Activated CD8-positive, alpha-beta memory T cell treated with anti-CD3 and anti-CD28 coated beads for 48 hours (primary cell): ENCODE measurements around the gene STT3B.
"Not testable (repeated sequence)": the region's sequence is repeated elsewhere in the genome, so short reads cannot be mapped to it uniquely, and the experiment has no call there.

ENCODE experiments used
- DNase-seq, 3 experiments: peaks; one replicate each; pipeline ENCODE4 v3.0.0-alpha.2; 2020; ENCODE audit warnings: low read depth in 2 of 3, low spot score in 2 of 3

The STT3B gene

DNA sequence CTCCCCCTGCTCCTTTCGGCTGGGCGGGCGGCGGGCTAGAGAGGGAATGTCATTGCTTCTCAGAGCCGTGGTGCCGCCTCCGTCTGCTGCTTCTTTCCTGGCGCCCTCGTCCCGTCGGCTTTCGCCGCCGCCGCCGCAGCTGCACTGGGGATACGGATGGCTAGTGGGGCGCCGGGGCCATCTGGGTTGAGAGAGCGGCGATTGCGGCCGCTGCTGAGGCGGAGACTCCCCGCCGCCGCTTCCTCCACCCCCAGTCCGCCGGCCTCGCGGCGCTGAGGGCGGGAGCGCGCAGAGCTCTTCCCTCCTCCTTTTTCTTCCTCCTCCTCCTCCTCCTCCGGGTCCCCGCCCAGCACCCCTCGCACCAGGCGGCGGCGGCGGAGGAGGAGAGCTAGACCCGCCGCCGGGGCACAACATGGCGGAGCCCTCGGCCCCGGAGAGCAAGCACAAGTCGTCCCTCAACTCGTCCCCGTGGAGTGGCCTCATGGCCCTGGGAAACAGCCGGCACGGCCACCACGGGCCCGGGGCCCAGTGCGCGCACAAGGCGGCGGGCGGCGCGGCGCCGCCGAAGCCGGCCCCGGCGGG is at the start of gene STT3B:
Gene STT3B, plus strand, starts transcription at position 339 of the 582 bp plus-strand sequence. Its CDS starts 74 bp downstream, at position 413.
- DNase-seq = peak in 1 of 3 experiments; percentile 73

DNA sequence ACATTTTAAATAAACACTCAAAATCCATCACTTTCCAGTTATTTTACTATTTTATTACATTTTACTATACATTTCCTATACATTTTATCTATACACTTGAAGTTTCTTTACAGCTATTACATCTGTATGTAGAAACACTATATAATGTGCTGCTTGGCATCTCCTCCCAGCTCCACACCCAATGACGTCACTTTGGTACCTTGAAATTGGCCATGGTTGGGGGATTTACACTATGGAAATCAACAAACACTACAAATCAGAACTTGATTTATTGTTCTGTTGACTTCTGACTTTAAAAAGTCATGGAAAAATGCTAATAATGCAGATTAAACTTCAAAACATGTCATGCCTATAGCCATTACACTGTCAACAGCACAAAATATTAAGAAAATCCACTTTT is 48.9 kb upstream of the STT3B start:
- no peak for DNase-seq

DNA sequence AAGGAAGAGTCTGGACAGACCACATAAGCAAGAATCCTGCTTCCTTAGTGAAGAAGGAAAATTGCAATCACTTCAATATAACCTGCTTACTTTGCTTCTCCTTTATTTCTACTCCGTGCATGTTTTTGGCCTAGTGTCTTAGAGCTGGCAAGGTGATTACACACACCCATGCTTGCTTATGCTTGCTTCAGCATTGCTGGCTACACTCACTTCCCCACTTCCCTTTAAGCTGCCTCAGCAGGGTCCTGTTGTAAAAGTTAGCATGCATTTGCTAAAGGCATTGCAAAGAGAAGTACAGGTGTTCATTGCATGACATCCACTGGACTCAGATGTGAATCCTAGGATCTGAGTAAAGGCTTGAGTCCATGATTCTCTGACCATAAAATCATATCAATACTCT is 47.5 kb upstream of the STT3B start:
- no peak for DNase-seq

DNA sequence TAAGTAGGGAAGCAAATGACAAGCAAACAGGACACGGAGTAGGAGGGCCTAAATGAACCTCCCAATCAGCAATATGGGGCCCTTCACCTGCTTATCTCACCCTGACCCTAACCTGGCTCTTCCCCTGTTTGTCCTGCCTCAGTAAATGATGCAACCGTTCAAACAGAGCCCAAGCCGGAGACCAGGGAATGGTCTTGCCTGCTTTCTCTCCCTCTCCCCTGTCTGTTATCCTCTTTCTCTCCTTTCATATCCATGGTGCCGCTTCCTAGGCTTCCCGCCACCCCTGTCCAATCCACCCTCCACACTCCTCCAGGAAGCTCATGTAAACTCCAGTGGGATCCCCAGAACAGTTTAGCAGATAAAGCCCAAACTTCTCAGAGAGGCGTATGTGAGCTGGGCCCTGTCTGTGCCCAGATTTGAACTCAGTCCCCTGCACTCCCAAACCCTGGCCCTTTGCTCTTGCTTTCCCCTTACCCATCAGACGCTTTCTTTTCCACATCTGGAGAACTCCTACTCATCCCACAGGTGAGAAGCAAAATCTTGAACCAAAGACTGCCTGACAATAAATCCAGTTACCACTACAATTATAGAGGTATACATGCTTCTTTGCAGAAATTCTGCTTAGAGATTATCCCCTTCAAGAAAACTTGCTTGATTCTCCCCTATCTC is 45.7 kb upstream of the STT3B start:
- no peak for DNase-seq

DNA sequence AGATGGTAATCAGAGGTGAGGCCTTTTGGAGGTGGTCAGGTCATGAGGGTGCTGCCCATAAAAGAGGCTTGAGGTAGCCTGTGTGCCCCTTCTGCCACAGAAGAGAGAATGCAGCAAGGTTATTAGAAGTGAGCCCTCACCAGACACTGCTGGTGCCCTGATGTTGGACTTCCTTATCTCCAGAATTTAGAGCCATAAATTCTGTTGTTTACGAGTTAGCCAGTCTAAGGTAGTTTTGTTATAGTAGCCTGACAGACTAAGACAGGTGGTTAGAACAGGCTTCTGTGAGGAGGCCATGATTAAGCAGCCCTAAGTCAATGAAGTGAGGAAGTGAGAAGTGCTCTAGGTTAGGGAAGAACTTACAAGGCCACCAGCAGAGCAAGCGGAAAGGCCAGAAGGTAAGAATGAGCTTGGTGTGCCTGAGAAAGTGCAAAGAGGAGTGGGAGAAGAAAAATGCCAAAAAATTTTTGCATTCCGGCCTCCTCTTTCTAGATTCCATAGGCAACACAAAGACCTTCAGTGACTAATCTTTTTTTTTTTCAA is 44.2 kb upstream of the STT3B start:
- DNase-seq = no peak

DNA sequence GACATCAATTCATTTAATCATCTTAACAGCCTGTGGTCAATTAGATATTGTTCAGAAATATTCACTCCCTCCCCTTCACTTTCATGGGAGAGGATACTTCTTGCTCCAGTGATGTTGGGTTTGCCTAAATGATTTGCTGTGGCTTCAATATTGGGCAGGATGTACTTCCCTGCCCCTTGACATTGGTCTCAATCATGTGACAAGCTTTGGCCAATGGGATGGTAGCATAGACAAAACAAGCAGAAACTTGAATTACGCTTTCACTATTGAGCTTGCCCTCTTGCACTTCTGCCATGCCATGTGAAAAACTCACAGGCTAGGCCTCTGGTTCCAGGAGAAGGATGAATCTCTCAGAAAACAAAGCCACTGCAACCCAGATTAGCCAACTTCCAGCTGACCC is 42.2 kb upstream of the STT3B start:
- DNase-seq = no peak

DNA sequence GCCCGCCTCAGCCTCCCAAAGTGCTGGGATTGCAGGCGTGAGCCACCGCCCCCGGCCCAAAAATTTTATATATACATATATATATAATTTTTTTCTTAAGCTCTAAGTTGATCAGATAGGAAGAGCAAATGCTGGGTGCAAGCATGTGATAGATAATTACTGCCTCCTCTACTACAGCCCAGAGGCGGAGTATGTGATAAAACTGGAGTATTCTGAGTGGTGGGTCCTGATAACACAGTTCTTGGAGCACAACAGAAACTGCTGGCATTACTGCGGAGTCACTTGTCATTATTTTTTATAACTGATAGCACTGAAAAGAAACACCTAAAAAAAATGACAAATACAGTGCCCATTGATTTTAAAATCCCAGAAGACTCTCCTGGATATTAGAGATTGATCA is 41.1 kb upstream of the STT3B start:
- no peak for DNase-seq

DNA sequence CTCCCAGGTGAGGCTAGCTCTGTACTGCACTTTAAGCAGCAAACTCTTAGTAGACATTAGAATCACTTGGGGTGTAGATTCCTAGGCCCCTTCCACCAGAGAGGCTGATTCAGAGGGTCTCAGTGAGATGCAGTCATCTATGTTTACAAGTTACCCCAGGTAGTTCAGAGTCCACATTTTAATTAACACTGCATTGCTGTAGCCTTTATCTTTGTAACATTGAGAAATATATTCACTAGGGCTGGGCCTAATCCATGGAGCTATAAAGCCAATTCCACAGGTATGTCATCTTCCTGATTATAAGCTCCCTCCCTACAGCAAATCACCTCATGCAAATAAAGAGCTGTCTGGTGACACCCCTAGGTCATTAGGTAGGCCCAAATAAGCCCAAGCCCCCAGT is 39.6 kb upstream of the STT3B start:
- DNase-seq = no peak

DNA sequence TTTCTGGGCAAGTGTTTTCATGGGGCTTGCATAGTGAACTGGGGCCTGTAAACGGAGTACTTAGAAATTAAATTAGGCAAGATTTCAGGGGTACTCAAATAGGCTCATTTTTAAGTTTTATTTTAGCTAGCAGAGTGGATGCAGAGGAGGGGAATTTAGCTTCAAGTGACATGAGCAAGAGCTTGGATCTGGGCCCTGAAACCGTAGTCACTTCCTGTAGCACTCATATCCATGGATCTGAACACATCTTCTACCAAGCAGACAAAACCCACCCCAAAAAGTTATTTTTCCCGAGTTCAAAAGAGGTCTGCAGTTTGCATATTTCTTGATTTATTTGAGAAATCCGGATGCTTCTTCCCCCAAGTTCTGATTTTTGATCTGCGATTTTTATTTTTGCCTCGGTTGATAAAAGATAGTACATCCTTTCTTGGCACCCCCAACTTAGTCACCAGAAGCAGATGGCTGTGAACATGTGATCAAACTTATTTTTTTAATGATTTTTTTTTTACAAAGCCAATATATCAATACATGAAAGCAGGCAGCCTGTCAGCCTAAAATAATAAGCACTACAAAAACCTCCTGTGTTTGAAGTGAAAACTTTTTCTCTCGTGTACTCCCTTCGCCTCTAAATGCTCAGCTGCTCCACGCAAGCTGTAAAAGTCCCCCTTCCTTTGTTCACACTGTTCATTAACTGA is 36.6 kb upstream of the STT3B start:
- no peak for DNase-seq

DNA sequence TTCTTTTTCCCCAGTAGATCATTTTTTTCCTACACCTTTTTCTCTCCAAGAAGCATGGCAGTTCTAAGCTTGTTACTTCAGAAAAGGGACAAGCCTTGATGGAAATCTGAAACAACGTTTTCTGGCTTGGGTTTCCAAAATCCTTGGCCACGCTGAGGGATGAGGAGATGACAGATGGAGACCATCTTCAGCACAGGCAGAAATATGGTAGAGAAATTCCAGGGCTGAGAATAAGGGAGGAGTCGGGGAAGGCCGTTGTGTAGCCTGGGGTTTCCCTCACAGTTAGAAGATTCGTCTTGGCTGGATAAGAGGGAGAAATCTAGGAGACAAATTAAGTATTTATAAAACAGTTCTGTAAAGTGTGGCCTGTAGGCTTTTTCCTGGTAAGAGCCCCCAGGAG is 33.9 kb upstream of the STT3B start:
- DNase-seq = no peak

DNA sequence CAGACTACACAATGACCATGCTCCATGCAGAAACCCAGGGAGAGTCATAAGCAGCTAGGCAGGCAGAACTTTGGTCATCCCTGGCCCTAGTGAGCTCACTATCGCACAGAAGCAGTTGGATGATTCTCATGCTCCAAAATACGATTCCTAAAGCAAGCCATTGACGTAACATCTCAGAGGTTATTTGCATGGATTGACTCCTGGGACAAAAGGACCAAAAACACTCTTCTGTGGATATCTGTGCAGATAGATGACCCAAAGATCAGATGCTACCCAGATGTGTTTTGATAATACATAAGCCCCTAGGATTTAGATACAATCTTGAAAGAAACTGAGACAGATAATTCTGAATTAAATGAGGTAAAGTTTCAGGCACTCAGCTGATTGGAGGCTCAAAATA is 33.4 kb upstream of the STT3B start:
- no peak for DNase-seq

DNA sequence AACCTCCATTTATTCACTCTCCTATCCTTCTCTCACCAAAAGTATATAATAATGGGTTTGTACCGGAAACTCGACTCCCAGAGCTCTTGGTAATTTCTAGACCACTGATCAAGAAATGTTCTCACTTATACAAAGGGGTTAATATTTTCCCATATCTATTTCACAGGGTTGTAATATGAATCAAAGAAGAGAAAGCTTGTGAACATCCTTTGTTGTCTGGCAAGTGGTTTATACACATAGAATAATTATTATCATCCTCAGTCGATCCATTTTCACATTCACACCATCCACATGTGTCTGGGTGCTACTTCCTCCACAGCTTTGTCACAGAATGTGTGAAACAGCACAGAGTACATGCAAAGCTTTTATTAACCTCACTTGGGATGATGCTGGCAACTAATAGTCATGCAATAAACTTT is 29.9 kb upstream of the STT3B start:
- DNase-seq = no peak

DNA sequence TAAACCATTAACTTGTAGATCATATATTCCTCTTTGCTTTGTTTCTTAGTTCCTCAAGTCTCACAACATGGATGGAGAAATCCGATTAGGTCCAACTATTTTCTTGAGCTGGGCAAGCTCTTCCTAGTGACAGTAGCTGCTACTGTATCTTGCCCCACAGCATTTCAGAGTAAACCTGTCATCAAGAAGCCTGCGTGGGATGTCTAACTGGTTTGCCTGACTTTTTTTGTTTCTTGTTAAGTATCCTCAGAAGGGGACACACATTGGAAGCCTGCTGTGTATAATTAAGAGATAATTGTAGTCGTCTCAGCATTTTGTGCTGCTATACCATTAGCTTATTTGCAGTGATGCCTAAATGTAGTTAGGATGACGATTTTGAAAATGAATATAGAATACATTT is 29.3 kb upstream of the STT3B start:
- DNase-seq = no peak

DNA sequence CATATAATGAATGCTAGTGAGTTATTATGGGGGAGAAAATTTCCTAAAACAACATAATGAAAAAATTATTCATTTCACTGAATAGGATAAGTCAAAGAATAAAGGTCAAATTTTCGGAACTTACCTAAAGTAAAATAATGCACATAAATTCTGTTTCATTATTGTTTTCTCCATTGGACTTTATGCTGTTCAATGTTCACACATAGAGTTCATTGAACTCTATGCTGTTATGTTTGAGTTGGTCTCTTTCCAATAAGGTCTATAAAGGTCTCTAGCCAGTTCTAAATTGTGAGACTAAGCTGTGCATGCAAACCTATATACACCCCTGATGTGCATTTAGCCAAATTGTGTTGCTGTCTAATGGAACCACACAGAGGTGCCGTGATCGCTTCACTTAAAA is 28.5 kb upstream of the STT3B start:
- DNase-seq = no peak

DNA sequence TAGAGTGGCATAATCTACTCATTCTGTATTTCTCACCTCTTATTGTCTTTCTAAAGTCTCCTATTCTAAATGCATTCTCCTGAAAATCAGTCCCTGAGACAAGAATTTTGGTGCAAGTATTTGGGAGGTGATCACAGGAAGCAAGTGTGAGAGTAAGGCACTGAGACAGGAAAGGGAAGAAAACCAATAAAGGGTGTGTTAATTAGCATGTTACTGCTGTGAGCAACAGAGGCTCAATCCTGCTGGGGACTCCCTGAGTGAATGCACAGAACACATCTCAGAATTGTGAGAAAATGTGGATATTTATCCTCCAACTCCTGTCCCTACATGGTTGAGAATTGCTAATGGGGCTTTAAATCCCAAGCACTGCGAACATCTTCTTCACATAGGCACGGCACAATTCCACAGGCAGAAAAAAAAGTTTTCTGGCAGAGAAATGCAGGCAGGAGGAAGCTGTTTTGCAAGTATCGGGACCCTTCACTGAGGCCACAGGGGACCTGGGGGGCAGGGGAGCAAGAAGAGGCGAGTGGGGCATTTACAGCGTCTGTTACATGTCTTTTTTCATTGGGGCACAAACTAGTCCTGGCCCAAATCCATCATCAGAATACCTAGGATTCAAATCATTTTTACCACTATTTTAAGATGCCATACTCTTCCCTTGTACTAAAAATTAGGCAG is 27.2 kb upstream of the STT3B start:
- no peak for DNase-seq

DNA sequence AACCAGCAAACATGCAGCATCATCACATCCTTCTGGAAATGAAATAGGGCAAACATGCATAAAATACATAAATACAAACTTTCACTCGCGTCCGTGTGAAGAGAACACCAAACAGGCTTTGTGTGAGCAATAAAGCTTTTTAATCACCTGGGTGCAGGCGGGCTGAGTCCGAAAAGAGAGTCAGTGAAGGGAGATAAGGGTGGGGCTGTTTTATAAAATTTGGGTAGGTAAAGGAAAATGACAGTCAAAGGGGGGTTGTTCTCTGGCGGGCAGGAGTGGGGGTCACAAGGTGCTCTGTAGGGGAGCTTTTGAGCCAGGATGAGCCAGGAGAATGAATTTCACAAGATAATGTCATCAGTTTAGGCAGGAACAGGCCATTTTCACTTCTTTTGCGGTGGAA is 26.2 kb upstream of the STT3B start:
- not testable (repeated sequence) for DNase-seq

DNA sequence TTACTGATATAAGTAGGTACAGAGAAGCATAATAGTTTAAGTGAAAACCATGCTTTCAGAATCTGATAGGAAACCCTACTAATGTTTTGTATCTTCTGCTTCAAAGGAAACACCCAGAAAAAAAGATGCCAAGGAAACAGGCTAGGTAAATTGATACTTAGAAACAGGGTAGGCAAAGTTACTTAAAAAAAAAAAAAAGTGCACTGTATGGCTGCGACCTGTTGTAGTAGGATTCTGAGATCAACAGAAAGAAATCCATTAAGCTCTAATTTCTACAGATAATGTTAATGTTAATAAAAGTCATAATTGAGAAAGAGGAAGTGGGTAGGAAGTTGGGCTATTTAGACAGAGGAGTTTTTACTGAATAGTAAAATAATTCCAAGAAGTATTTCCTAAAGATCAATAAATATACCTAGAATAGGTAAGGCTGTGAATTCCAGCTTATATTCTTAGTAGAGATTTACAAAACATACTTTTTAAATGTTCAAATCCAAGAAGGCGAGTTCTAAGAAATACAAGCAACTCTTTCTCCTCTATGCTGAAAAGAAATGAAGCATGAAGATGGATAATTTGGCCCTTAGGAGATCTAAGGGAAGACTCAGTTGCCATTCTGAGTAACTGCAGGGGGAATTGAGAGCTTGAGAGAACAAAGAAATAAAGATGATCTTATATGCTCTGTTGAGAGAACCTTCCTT is 24.1 kb upstream of the STT3B start:
- no peak for DNase-seq

DNA sequence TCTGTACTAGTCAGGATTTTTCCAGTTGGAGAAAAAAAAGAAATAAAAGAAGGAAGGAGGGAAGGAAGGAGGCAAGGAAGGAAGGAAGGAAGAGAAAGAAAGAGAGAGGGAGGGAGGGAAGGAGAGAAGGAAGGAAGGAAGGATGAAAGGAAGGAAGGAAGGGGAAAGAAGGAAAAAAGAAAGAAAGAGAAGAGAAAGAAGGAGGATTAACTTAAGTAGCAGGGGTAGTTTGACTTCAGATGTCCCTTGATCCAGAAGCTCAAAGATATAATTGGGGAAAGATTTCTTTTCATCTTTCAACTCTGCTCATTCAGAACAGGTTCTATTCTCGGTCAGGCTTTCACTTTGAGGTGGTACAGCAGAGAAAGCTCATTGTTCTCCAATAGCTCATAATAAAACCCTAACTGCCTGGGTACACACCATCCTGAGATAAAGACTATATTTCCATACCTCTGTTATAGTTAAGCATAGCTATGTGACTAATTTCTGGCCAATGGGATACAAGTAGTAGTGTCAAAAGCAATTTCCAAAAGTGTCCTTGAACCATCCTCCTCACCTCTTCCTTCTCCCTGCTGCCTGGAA is 23.5 kb upstream of the STT3B start:
- DNase-seq = no peak

DNA sequence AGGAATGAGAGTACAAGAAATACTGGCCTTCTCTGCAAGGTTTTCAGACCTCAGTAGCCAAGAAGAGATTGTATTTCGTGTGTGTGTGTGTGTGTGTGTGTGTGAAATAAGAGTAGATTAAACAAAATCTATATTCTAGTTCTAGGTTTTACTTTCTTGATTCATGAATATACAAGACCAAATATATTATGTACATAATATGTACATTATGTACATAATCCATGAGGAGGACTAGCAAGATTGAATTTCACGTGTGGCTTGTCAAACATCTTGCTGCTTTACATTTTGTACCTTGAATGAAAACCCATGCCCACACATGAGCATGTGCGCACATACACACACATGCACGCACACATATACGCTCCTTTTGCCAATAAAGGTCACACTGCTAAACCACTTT is 18.2 kb upstream of the STT3B start:
- DNase-seq = no peak

DNA sequence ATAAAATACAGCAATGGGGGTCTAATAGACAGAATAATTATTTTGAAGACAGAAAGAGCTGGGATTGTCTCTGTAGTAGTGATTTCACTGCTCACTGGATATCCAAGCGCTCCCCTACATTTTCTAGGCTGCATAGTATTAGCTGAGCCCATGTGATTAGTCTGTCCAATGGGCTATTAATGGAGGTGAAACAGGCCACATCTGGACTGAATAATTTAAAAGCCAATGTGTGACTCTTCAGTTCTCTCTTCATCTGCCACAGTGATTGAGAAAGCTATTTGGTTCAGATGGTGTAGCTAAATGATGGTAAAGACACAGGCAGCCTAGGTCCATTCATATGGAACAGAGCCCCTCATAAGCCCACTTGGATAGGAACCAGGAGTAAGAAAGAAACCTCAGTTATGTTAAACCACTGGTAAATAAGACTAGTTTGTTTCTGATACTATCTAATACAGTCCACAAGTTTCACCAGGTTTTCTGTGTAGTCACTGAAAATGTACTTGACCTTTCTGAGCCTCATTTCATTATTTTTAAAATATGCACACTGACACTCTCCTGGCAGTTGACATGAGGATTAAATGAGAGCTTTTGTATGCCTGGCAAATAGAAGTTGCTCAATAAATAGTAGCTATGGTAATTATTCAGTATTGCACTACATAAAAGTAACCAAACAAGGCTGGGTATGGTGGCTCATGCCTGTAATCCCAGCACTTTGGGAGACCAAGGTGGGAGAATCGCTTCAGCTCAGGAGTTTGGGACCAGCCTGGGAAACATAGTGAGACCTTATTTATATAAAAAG is 17.0 kb upstream of the STT3B start:
- no peak for DNase-seq
